ENCODE measurements around the gene LRRC27. TPM values are rescaled to one million over a fixed set of nuclear protein-coding genes. Genes with fewer than 3 reads are reported as not detected.

LRRC27 gene
- total and polyA plus RNA-seq, 8 donors, result 11.7 to 35.1 (median 28.3) TPM

- Histone ChIP-seq H3K4me3 (no peak overlapping the region), H3K36me3 (no peaks in the 10 kb centered on the region), H3K27ac (no peak overlapping the region), H3K9me3 (no peaks in the 10 kb centered on the region), H3K27me3 (peaks cover 0 to 8% of the 10 kb centered on the region in 2 donors), H3K4me1 (no peaks in the 10 kb centered on the region)
- intact Hi-C loops (cut with DNase I), result no loop called here
- no peak for TF ChIP-seq CTCF (IDR thresholded peaks at IDR 0.05)
- DNase-seq (peak in 2 of 4 donors; percentile 25 to 70), ATAC-seq (no peak)
Measured at GRCh38 chr10:132298038-132298881, 33.7 kb upstream of the LRRC27 start.

- Histone ChIP-seq H3K36me3 (no peaks in the 10 kb centered on the region), H3K27me3 (peaks cover 0 to 8% of the 10 kb centered on the region in 2 donors), H3K4me1 (no peaks in the 10 kb centered on the region), H3K27ac (no peak overlapping the region), H3K9me3 (no peaks in the 10 kb centered on the region), H3K4me3 (no peak overlapping the region)
- no peak for TF ChIP-seq CTCF (IDR thresholded peaks at IDR 0.05)
- peak in 2 of 4 donors; percentile 19 to 65 for DNase-seq
- ATAC-seq, result no peak
- intact Hi-C loops (cut with DNase I), result no loop called here
Measured at GRCh38 chr10:132299371-132300336, 32.3 kb upstream of the LRRC27 start.

- H3K36me3 ChIP-seq, result no peaks in the 10 kb centered on the region
- intact Hi-C loops (cut with DNase I), result no loop called here
- no peak overlapping the region for H3K4me3 ChIP-seq
- DNase-seq (peak in 2 of 4 donors; percentile 24 to 42), ATAC-seq (no peak)
- H3K27ac ChIP-seq, result no peak overlapping the region
- no peak for TF ChIP-seq CTCF (IDR thresholded peaks at IDR 0.05)
- H3K9me3 ChIP-seq, result no peaks in the 10 kb centered on the region
- peaks cover 0 to 10% of the 10 kb centered on the region in 2 donors for H3K27me3 ChIP-seq
- H3K4me1 ChIP-seq, result no peaks in the 10 kb centered on the region
Measured at GRCh38 chr10:132300582-132300981, 31.4 kb upstream of the LRRC27 start.

DNA sequence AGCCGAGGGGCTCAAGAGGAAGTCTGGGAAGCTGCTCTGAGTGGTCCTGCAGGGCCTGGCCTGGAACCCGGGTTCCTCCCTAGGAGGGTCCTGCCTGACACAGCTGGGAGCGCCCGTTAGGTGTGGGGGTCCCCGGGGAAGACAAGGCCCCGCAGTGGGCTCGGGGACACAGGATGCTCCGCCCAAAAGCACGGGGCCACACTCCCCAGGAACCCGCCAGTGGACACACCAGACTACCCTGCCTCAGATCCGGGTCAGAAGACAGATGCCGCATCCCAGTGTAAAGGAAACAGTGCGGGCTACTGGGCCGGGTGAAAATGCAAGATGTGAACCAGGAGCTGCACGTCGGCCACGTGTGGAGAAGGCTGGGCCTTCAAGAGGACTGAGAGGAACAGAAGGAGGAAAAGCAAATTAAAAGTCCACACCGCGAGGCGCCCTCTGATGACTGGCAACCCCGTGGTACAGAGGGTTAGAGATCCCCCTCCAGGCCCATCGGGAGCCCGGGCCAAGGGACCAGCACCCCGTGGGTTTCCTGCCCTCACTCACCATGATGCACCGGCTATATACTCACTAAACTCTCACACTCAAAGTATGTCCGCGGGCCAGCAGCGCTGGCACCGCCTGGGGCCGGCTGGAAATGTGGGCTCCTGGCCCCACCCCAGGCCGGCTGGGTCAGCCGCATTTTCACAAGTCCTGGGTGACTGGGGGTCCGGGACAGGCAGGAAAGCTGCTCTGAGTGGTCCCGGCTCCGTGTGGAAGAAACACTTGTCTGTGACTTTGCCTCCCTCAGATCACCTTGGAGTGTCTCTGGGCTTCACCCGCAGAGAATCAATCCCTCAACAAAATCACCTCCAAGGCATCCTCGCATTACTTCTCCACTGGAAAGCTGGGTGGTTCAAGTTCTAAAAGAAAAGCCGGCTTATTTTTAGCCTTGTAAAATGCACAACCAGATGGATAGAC is 30.3 kb upstream of the LRRC27 start:
- H3K27ac ChIP-seq, result no peak overlapping the region
- H3K36me3 ChIP-seq, result no peaks in the 10 kb centered on the region
- intact Hi-C loops (cut with DNase I), result no loop called here
- DNase-seq (peak in 1 of 4 donors; percentile 24), ATAC-seq (no peak)
- TF ChIP-seq CTCF (IDR thresholded peaks at IDR 0.05), result no peak
- H3K4me3 ChIP-seq, result no peak overlapping the region
- peaks cover 1 to 9% of the 10 kb centered on the region in 2 donors for H3K4me1 ChIP-seq
- peaks cover 0 to 20% of the 10 kb centered on the region in 2 donors for H3K27me3 ChIP-seq
- no peaks in the 10 kb centered on the region for H3K9me3 ChIP-seq

Data from left lung (tissue), 10 donors.